Stomach (tissue), 9 donors: ENCODE data around the gene ZNF438. TPM values are rescaled to one million over a fixed set of nuclear protein-coding genes. Genes with fewer than 3 reads are reported as not detected.

Source experiments
- DNase-seq, 2 donors: peaks; one replicate each; pipeline versions ENCODE4 v3.0.0 to v3.0.0-alpha.2; 2013 to 2019
- H3K27ac ChIP-seq, 5 donors: fragments of 200-600 bp in 4 of 5; sonication (generic) in 4 of 5; one replicate each; pipeline ENCODE4 v1.5.1; 2013 to 2019; ENCODE audit warnings: mild to moderate bottlenecking in 1 of 5, moderate library complexity in 1 of 5
- H3K27me3 ChIP-seq, 3 donors: fragments of 200-600 bp; sonication (generic); one replicate each; pipeline ENCODE4 v1.5.1; 2017 to 2019; ENCODE audit warnings: mixed run types in 1 of 3
- H3K36me3 ChIP-seq, 4 donors: fragments of 200-600 bp; sonication (generic); 1 replicate in 3 of 4; 2 replicates in 1 of 4; pipeline ENCODE4 v1.5.1; 2016 to 2019
- H3K4me1 ChIP-seq, 4 donors: fragments of 200-600 bp; sonication (generic); one replicate each; pipeline ENCODE4 v1.5.1; 2016 to 2019
- H3K4me3 ChIP-seq, 4 donors: fragments of 200-600 bp; sonication (generic) in 3 of 4; one replicate each; pipeline ENCODE4 v1.5.1; 2016 to 2019; ENCODE audit warnings: mild to moderate bottlenecking in 1 of 4
- H3K9me3 ChIP-seq, 4 donors: fragments of 200-600 bp; sonication (generic); one replicate each; pipeline ENCODE4 v1.5.1; 2016 to 2019
- CTCF ChIP-seq, 7 experiments: fragments of 450-650 bp in 4 of 7; fragments of 200-600 bp in 3 of 7; sonication (generic) in 3 of 7; IDR thresholded peaks; one replicate each; pipeline ENCODE4 v1.5.1; 2016 to 2019; ENCODE audit warnings: antibody characterized with exemption in 7 of 7, control low read depth in 2 of 7, mild to moderate bottlenecking in 1 of 7
- EP300 ChIP-seq: sonication (generic); formaldehyde crosslinking; IDR thresholded peaks from one replicate; pipeline ENCODE4 v1.6.1; 2017; ENCODE audit warnings: antibody characterized with exemption
- POLR2A ChIP-seq, 4 donors: fragments of 450-650 bp; IDR thresholded peaks; one replicate each; pipeline ENCODE4 v1.6.1; 2016; ENCODE audit warnings: antibody characterized with exemption in 4 of 4, control low read depth in 2 of 4, mild to moderate bottlenecking in 1 of 4, moderate library complexity in 1 of 4
- POLR2AphosphoS5 ChIP-seq, 3 donors: sonication (generic); formaldehyde crosslinking; IDR thresholded peaks; one replicate each; pipeline ENCODE4 v1.6.1; 2016; ENCODE audit warnings: antibody characterized with exemption in 3 of 3
- WGBS, 5 donors: extraction: QIAGEN DNeasy Blood & Tissue Kit in 3 of 5; methylation state at CpG; one replicate each; pipeline versions ENCODE4 v1.1.5 to v1.1.7; 2013 to 2018; 5-methylcytosine and 5-hydroxymethylcytosine counted together
- intact Hi-C: fragments of 100-400 bp; cut with DNase I; formaldehyde crosslinking; loops from one replicate; pipeline ENCODE4 v1.15.1; 2023; ENCODE audit warnings: low total_unique reads
- polyA plus RNA-seq, 3 donors: library from polyadenylated mRNA; stranded (reverse); fragments of 200-250 nt; gene quantifications; one replicate each; pipeline ENCODE4 v1.2.3, GENCODE V29; 2013
- total RNA-seq, 5 donors: library from RNA; depleted of rRNA; stranded (reverse); fragments of >200 nt; gene quantifications; one replicate each; pipeline versions ENCODE4 v1.1.0 to v1.2.3, GENCODE V29; 2014 to 2016
- donor health status: healthy with polysubstance abuse.
- donor health status: Bipolar disorder and iron deficiency.
- donor health status: healthy.

ZNF438 gene
- total and polyA plus RNA-seq, 8 donors, result 3.5 to 37.9 (median 5.4) TPM; not detected in 1

- no peaks in the 10 kb centered on the region for H3K36me3 ChIP-seq
- H3K27me3 ChIP-seq, result no peaks in the 10 kb centered on the region
- H3K9me3 ChIP-seq, result no peaks in the 10 kb centered on the region
- 74 to 100% (median 95%) methylated on average over 2 of the region's 2 CpGs for WGBS, 5 donors
- H3K27ac ChIP-seq, result no peak overlapping the region
- no peak overlapping the region for H3K4me3 ChIP-seq
- intact Hi-C loops, result no loop called here
- TF ChIP-seq POLR2A (IDR thresholded peaks at IDR 0.05), result no peak
- no peak for TF ChIP-seq POLR2AphosphoS5 (IDR thresholded peaks at IDR 0.05)
- no peak for TF ChIP-seq EP300
- no peak for TF ChIP-seq CTCF (IDR thresholded peaks at IDR 0.05)
- peaks cover 0 to 32% (median 7%) of the 10 kb centered on the region in 4 donors for H3K4me1 ChIP-seq
- DNase-seq, result no peak
These were observed 195.3 kb downstream of the ZNF438 start for GRCh38 chr10:30836406-30836805.

GRCh38 chr10:30835146-30835545, 196.5 kb downstream of the ZNF438 start:
- intact Hi-C loops, result no loop called here
- Histone ChIP-seq H3K27me3 (no peaks in the 10 kb centered on the region), H3K36me3 (no peaks in the 10 kb centered on the region), H3K4me3 (no peak overlapping the region), H3K9me3 (no peaks in the 10 kb centered on the region), H3K27ac (no peak overlapping the region), H3K4me1 (peaks cover 0 to 21% (median 2%) of the 10 kb centered on the region in 4 donors)
- 87 to 94% (median 90%) methylated on average over 12 of the region's 12 CpGs for WGBS, 5 donors
- no peak for DNase-seq
- TF ChIP-seq EP300, result no peak
- TF ChIP-seq POLR2A (IDR thresholded peaks at IDR 0.05), result no peak
- no peak for TF ChIP-seq POLR2AphosphoS5 (IDR thresholded peaks at IDR 0.05)
- TF ChIP-seq CTCF (IDR thresholded peaks at IDR 0.05), result no peak

GRCh38 chr10:30834651-30835050, 197.0 kb downstream of the ZNF438 start:
- H3K4me1 ChIP-seq, result peaks cover 0 to 20% (median 0%) of the 10 kb centered on the region in 4 donors
- TF ChIP-seq EP300, result no peak
- TF ChIP-seq POLR2A (IDR thresholded peaks at IDR 0.05), result no peak
- TF ChIP-seq CTCF (IDR thresholded peaks at IDR 0.05), result no peak
- no peak for TF ChIP-seq POLR2AphosphoS5 (IDR thresholded peaks at IDR 0.05)
- 70 to 91% (median 91%) methylated on average over 3 of the region's 3 CpGs for WGBS, 5 donors
- no peak for DNase-seq
- no peaks in the 10 kb centered on the region for H3K9me3 ChIP-seq
- no peaks in the 10 kb centered on the region for H3K36me3 ChIP-seq
- no peak overlapping the region for H3K4me3 ChIP-seq
- intact Hi-C loops, result no loop called here
- no peaks in the 10 kb centered on the region for H3K27me3 ChIP-seq
- H3K27ac ChIP-seq, result no peak overlapping the region

- no peak for DNase-seq
- Histone ChIP-seq H3K36me3 (no peaks in the 10 kb centered on the region), H3K4me1 (peaks cover 0 to 18% (median 0%) of the 10 kb centered on the region in 4 donors), H3K9me3 (no peaks in the 10 kb centered on the region), H3K27me3 (no peaks in the 10 kb centered on the region), H3K4me3 (no peak overlapping the region), H3K27ac (no peak overlapping the region)
- 82 to 92% (median 86%) methylated on average over 4 of the region's 4 CpGs for WGBS, 5 donors
- TF ChIP-seq CTCF (IDR thresholded peaks at IDR 0.05) (no peak), POLR2AphosphoS5 (IDR thresholded peaks at IDR 0.05) (no peak), EP300 (no peak), POLR2A (IDR thresholded peaks at IDR 0.05) (no peak)
- intact Hi-C loops, result no loop called here
These were observed 197.5 kb downstream of the ZNF438 start for GRCh38 chr10:30834153-30834552.
